PFSK-1 (cell line): ENCODE measurements around the gene NKTR.

Experiments
- FOXP2 ChIP-seq: optimal IDR thresholded peaks from 2 replicates; pipeline ENCODE3; 2011; ENCODE audit warnings: borderline replicate concordance, control low read depth, inconsistent platforms; ENCODE audit not compliant: insufficient read depth; ENCODE audit errors: extremely low read length, extremely low read depth
- POLR2AphosphoS5 ChIP-seq: IDR thresholded peaks from 2 replicates; pipeline ENCODE4 v1.6.1; 2012; ENCODE audit warnings: low read depth, mild to moderate bottlenecking, control low read depth, low read length, moderate library complexity
- SIN3A ChIP-seq: IDR thresholded peaks from 2 replicates; pipeline ENCODE4 v1.6.1; 2012; ENCODE audit warnings: mild to moderate bottlenecking, low read length, moderate library complexity, borderline replicate concordance; ENCODE audit not compliant: insufficient read depth
- TAF1 ChIP-seq: IDR thresholded peaks from 2 replicates; pipeline ENCODE4 v1.6.1; 2012; ENCODE audit warnings: low read length, control low read depth, borderline replicate concordance; ENCODE audit not compliant: insufficient read depth
- TF ChIP-seq, protein P1 (sequence below), 2 experiments: IDR thresholded peaks; 2 replicates each; pipeline versions ENCODE4 v1.6.1 to v1.8.0; 2011 to 2012; ENCODE audit warnings: low read depth in 2 of 2, low read length in 2 of 2, control low read depth in 1 of 2, inconsistent platforms in 1 of 2, mild to moderate bottlenecking in 1 of 2, moderate library complexity in 1 of 2; ENCODE audit not compliant: insufficient read depth in 1 of 2

The NKTR gene

DNA sequence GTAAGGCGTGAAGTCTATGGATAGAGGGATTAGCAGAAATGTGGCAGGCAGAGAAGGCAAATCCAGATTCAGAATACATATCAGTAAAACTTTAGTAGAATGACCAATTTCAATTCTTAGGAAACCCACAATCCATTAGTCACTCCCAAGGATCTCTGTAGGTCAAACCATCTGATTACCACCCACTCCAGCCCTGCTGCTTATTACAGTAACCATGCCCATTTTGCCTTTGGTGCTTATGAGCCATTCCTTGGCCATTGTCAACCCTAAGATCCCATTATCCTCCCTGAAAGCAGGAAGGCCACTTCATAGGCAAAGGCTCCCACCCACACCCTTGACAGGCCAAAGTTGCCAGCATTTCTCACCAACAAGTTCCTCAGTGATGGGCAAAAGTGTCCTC, 79.8 kb downstream of the NKTR start:
- no peak for TF ChIP-seq TAF1
- no peak for TF ChIP-seq POLR2AphosphoS5
- TF ChIP-seq FOXP2: no peak
- TF ChIP-seq SIN3A: no peak
- TF ChIP-seq, protein P1, sequence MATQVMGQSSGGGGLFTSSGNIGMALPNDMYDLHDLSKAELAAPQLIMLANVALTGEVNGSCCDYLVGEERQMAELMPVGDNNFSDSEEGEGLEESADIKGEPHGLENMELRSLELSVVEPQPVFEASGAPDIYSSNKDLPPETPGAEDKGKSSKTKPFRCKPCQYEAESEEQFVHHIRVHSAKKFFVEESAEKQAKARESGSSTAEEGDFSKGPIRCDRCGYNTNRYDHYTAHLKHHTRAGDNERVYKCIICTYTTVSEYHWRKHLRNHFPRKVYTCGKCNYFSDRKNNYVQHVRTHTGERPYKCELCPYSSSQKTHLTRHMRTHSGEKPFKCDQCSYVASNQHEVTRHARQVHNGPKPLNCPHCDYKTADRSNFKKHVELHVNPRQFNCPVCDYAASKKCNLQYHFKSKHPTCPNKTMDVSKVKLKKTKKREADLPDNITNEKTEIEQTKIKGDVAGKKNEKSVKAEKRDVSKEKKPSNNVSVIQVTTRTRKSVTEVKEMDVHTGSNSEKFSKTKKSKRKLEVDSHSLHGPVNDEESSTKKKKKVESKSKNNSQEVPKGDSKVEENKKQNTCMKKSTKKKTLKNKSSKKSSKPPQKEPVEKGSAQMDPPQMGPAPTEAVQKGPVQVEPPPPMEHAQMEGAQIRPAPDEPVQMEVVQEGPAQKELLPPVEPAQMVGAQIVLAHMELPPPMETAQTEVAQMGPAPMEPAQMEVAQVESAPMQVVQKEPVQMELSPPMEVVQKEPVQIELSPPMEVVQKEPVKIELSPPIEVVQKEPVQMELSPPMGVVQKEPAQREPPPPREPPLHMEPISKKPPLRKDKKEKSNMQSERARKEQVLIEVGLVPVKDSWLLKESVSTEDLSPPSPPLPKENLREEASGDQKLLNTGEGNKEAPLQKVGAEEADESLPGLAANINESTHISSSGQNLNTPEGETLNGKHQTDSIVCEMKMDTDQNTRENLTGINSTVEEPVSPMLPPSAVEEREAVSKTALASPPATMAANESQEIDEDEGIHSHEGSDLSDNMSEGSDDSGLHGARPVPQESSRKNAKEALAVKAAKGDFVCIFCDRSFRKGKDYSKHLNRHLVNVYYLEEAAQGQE (IDR thresholded peaks at IDR 0.05; ENCODE audit: insufficient read depth in 1 of 2, low read depth in 2 of 2, low read length in 2 of 2): no peak

DNA sequence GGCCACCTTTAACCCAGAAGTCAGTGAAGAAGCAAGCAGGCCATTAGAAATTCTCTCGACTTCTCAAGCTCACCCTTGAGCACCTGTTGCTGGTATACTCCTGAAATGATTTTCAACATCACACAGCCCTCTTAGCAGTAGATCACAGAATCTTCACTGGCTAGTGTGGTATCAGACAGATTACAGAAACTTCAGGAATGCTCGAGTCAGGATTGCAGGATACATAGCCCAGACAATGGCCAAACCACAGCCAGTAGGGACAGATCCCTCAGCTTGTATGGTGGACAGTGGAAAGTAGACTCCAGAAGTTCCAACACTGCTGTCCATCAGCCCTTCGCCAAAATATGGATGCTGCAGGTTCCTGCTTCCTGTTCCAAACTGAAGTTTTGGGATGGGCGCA, 80.3 kb downstream of the NKTR start:
- TF ChIP-seq SIN3A: no peak
- TF ChIP-seq, protein P1 (IDR thresholded peaks at IDR 0.05; ENCODE audit: insufficient read depth in 1 of 2, low read depth in 2 of 2, low read length in 2 of 2): no peak
- TF ChIP-seq TAF1: no peak

DNA sequence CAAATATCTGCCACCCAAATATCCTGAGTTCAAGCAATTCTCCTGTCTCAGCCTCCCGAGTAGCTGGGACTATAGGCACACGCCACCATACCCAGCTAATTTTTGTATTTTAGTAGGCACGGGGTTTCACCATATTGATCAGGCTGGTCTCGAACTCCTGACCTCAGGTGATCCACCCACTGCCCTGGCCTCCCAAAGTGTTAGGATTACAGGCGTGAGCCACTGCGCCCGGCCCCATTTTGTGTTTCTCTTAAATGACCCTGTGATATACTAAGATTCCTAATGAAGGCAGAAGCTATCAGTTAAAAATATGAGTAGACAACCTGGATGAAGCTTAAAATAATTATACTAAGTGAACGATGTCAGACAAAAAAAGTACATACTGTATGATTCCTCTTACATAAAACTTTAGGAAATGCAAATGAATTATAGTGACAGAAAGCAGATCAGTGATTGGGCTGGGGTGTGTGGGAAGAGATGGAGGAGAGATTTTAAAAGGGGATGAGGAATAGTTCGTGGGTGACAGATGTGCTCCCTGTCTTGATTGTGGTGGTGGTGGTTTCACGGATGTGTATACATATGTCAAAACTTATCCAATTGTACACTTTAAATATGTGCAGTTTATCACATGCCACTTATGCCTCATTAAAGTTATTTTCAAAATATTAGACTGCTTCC, 81.0 kb downstream of the NKTR start:
- no peak for TF ChIP-seq FOXP2
- TF ChIP-seq POLR2AphosphoS5: no peak
- TF ChIP-seq SIN3A: no peak
- TF ChIP-seq, protein P1 (IDR thresholded peaks at IDR 0.05; ENCODE audit: insufficient read depth in 1 of 2, low read depth in 2 of 2, low read length in 2 of 2): no peak
- no peak for TF ChIP-seq TAF1

DNA sequence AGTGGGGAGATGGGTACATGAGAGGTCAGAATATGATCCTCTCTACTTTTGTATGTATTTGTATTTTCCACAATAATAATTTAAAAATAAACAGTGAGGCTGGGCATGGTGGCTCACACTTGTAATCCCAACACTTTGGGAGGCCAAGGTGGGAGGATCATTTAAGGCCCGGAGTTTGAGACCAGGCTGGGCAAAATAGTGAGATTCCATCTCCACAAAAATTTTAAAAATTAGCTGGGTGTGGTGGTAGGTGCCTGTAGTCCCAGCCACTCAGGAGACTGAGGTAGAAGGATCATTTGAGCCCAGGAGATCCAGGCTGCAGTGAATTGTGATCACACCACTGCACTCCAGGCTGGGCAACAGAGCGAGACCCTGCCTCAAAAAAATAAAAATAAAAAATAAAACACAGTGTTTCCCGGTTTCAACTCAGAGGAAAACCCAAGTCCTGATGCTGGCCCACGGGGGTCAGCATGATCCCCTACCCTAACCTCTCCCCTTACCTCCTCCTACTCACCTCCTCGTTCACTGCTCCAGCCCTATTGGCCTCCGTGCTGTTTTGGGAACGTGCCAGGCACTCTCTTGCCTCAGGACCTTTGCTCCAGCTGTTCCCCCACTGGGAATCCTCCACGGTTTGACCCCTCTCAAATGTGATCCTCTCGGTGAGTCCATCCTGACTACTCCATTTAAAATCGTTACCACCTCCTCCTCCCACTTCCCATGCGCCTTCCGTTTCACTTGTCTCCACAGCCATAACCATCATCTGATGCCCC, 82.0 kb downstream of the NKTR start:
- TF ChIP-seq, protein P1 (IDR thresholded peaks at IDR 0.05; ENCODE audit: insufficient read depth in 1 of 2, low read depth in 2 of 2, low read length in 2 of 2): no peak
- TF ChIP-seq FOXP2 (no peak), TAF1 (no peak), POLR2AphosphoS5 (no peak), SIN3A (no peak)
